Activated CD4-positive, alpha-beta T cell treated with anti-CD3 and anti-CD28 coated beads, Interleukin-10, Interleukin-2, amounts not matched to agents 100 ng/mL and 50 ng/mL, durations not matched to agents 16 hours and 8 hours (primary cell): ENCODE measurements around the gene EREG.
"Not testable (repeated sequence)": the region's sequence is repeated elsewhere in the genome, so short reads cannot be mapped to it uniquely, and the experiment has no call there.

ENCODE experiments used
- DNase-seq: peaks from one replicate; pipeline ENCODE4 v3.0.0-alpha.2; 2020

Gene EREG

GRCh38 chr4:74391890-74392475 is 27.0 kb downstream of the EREG start:
- no peak for DNase-seq

GRCh38 chr4:74394476-74395136 is 29.7 kb downstream of the EREG start:
- DNase-seq = no peak

- DNase-seq = no peak
These were observed 30.7 kb downstream of the EREG start for GRCh38 chr4:74395633-74396032.

- peak; percentile 14 for DNase-seq
These were observed 32.9 kb downstream of the EREG start for GRCh38 chr4:74397748-74398426.

- not testable (repeated sequence) for DNase-seq
These were observed 34.1 kb downstream of the EREG start for GRCh38 chr4:74398894-74399589.

- no peak for DNase-seq
These were observed 35.5 kb downstream of the EREG start for GRCh38 chr4:74400395-74400794.

- DNase-seq = no peak
These were observed 37.9 kb downstream of the EREG start for GRCh38 chr4:74402692-74403456.

- DNase-seq = no peak
These were observed 42.9 kb downstream of the EREG start for GRCh38 chr4:74407891-74408290.

GRCh38 chr4:74408639-74409038 is 43.7 kb downstream of the EREG start:
- DNase-seq = no peak

- no peak for DNase-seq
These were observed 45.3 kb downstream of the EREG start for GRCh38 chr4:74410272-74410671.

- no peak for DNase-seq
These were observed 47.3 kb downstream of the EREG start for GRCh38 chr4:74412225-74412624.

- DNase-seq = no peak
These were observed 48.3 kb downstream of the EREG start for GRCh38 chr4:74413265-74413664.

- no peak for DNase-seq
These were observed 49.3 kb downstream of the EREG start for GRCh38 chr4:74414149-74414809.

- no peak for DNase-seq
These were observed 50.8 kb downstream of the EREG start for GRCh38 chr4:74415602-74416300.

- no peak for DNase-seq
These were observed 53.2 kb downstream of the EREG start for GRCh38 chr4:74418063-74418670.

- no peak for DNase-seq
These were observed 55.9 kb downstream of the EREG start for GRCh38 chr4:74420863-74421262.

- DNase-seq = no peak
These were observed 58.2 kb downstream of the EREG start for GRCh38 chr4:74423104-74423503.

GRCh38 chr4:74424111-74424510 is 59.2 kb downstream of the EREG start:
- no peak for DNase-seq

- peak; percentile 20 for DNase-seq
These were observed 61.2 kb downstream of the EREG start for GRCh38 chr4:74426101-74426500.

- DNase-seq = no peak
These were observed 63.3 kb downstream of the EREG start for GRCh38 chr4:74428276-74428675.

- no peak for DNase-seq
These were observed 66.3 kb downstream of the EREG start for GRCh38 chr4:74431113-74431826.
